Stimulated activated CD4-positive, alpha-beta T cell treated with anti-CD3 and anti-CD28 coated beads, Interleukin-4, amount 100 ng/mL, for 48 hours (primary cell): ENCODE measurements around the gene ADARB2.

Experiments used
- DNase-seq, 2 donors: peaks; one replicate each; pipeline ENCODE4 v3.0.0-alpha.2; 2020; ENCODE audit warnings: low read depth in 2 of 2

The ADARB2 gene

GRCh38 chr10:1596482-1597099 is 140.7 kb downstream of the ADARB2 start:
- DNase-seq = no peak

DNA sequence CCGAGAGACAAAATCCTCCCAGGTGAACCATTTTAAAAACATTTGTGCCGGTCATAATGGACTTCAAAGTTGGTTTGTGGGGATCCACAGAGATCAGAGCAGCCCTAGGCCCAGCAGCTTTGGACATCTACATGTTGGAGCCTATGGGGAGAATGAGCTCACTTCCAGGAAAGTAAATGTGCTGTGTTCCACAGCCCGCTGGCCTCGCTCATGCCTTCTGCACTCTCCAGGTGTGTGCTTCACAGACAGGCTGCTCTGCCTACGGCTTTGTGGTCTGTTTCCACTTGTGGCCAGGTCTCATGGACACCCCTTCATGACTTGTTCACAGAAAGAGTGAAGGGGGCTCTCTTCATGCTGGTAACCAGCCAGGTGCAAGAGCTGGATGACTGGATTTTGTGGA is 141.6 kb downstream of the ADARB2 start:
- no peak for DNase-seq

DNA sequence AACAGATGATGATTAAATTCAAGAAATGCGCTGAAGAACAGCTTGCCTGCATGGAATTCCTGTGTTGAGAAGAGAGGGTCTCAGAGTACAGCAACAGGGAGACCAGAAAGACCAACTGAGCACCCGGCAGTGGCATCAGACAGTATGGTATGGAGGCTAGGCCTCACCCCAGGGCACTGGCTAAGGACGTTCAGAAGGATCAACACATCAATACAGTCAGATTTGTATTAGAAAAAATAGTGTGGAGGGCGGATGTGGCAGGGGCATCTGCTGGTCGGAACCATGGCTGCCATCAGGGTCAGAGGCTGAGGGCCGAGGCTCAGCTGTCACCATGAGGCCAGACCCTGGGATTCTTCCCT is 142.1 kb downstream of the ADARB2 start:
- DNase-seq = no peak

DNA sequence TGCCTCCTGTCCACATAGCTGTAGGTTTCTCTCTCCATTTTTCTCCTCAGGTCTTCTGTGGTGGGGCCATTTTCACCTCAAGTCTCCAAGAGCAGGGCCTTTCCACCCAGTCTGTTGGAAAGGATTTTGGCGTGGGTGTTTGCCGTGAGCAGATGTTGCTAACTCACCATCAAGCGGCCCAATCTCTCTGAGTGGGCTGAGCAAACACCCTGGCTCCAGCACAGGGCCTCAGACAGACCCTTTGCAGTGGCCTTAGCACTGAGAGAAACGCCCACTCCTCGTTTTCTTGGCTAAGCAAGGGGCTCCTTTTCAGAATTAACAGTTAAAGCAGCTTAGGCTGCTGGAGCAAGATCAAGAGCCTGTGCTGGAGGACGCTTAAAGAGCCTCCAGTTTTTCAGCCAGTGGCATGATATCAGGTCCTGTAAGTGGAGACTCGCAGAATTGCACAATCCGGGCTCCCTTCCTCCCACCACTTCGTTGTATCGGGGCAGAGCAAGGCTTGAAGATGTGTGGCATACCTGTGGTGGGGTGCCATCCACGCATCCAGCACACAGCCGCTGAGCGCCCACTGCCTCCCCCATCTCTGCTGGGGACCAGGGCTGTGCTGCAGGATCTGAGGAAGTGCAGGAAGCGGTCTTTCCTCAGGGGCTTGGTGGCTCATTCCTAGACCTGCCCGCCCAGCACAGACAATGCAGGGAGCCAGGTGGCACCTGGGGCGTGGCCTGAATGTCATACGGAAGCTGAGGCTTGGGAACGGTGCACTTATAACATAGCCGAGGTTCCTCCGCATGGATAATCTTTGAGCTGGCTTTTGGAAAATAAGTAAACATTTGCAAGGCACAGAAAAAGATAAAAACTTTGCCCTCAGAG is 142.7 kb downstream of the ADARB2 start:
- no peak for DNase-seq

DNA sequence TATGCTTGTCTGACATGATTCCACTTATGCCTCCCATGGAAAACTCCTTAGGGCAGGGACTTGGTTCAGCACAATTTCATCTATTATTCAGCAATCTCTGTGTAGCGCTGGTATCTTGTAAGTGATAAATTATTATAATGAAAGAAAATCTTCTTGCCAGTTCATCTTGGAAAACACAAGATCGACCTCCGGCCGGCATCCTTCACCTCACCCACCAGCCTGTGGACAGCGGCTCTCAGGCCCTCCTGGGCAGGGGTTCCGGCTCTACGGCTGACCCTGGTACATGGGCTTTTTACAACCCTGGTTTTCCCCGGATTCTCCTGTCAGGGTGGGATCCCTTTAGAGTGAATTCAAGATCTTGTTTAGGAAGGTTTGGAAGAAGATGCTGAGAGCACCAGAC is 145.6 kb downstream of the ADARB2 start:
- DNase-seq = no peak

DNA sequence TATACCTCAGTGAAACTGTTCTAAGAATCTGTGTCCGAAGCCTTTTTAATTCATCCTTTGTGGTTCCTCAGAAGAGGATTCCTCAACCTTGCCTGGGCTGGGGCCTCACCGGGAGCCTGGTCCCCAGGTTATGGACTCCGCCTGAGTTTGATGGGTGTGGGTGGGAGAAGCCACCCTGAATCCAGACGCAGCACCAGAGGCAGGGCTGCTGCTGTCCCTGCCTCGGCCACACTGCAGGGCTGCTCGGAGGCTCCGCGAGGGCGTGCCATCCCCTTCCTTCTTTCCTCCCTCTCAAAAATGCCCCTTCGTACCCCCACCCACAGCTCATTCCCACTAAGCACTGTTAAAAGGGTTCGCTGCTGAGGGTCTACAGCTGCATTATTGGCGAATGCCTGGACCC is 146.3 kb downstream of the ADARB2 start:
- no peak for DNase-seq

- DNase-seq = no peak
Observed at GRCh38 chr10:1589257-1589656, 148.1 kb downstream of the ADARB2 start.

- no peak for DNase-seq
Observed at GRCh38 chr10:1582739-1583138, 154.6 kb downstream of the ADARB2 start.

- no peak for DNase-seq
Observed at GRCh38 chr10:1581189-1581588, 156.1 kb downstream of the ADARB2 start.

DNA sequence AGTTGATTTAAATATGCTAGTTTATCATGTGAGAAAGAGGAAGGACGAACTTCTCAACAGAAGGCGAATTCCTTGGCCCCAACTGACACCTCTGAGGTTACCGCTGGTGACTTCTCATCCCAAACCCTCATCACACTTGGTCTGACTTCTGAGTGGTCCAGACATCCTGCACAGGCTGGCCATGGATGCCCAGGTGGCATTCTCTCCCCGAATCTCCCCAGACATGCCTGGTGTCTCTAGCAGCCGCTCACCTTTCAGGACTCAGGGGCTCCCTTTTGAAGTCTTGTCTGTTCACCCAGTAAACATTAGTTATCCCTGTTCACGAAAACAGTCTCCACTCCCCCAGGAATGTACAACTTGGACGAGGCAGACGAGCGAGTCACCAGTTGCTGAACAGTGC is 157.7 kb downstream of the ADARB2 start:
- no peak for DNase-seq

DNA sequence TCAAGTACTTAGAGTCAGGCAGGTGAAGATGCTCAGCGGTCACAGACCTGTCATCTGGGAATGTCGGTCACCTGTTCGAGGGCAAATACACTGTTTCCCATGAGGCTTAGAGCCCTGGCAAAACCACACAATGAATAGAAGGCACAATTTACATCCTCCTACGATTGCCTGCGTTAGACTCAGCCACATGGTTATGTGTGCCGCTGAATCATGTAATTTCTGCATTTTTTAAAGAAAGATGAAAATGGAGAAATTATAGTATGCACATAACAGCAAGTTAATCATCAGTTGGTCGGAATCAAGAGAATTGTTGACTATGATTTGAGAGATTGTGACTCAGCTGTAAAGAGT is 158.2 kb downstream of the ADARB2 start:
- no peak for DNase-seq

DNA sequence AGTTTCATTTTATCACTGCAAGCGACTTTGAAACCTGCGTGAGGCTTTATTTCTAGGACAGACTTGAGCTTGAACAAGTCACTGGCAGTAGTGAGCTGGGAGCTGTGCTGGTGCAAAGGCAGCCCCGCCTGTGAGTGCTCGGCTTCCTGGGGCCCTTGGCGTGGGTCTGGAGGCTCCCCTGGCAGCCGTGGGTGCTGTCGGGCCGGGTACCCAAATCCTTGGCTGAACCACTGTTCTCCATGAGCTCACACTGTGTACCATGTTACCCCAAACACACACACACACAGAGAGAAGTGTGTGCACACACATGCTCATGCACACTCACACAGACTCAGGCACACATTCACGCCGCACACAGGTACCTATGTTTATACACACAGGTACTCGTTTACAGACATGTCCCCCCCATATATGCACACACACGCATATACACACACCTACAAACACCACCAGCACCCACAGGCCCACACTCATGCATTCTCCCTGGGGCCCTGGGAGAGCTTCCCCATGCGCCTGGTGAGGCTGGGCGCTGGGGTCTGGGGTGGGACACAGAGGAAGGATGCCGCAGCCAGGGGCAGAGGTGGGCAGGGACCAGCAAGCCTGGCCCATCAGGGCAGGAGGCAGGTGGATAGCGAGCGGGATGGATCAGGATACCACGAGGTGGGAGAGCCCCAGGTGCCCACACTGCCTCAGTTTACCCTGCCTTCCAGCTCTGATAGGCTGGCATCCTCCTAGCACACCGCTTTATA is 158.8 kb downstream of the ADARB2 start:
- DNase-seq = no peak

GRCh38 chr10:1577945-1578344 is 159.4 kb downstream of the ADARB2 start:
- no peak for DNase-seq

DNA sequence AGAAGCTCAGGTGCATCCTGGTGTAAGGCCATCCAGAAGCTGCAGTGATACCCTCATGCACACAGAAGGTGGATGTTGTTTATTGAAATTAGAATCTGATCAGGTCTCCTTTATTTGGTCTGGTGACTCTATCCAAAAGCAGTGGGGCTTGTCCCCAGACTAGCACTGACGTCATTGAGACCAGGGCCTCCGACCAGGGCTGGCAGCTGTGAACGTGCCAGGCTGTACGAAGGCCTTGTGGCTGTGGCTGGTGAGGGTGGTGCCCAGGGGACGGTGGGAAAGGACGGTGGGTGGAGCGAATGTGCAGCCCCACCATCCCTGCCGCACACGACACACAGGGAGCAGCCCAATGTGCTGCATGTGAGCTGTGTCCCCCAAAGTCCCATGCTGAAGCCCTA is 160.0 kb downstream of the ADARB2 start:
- DNase-seq = no peak

DNA sequence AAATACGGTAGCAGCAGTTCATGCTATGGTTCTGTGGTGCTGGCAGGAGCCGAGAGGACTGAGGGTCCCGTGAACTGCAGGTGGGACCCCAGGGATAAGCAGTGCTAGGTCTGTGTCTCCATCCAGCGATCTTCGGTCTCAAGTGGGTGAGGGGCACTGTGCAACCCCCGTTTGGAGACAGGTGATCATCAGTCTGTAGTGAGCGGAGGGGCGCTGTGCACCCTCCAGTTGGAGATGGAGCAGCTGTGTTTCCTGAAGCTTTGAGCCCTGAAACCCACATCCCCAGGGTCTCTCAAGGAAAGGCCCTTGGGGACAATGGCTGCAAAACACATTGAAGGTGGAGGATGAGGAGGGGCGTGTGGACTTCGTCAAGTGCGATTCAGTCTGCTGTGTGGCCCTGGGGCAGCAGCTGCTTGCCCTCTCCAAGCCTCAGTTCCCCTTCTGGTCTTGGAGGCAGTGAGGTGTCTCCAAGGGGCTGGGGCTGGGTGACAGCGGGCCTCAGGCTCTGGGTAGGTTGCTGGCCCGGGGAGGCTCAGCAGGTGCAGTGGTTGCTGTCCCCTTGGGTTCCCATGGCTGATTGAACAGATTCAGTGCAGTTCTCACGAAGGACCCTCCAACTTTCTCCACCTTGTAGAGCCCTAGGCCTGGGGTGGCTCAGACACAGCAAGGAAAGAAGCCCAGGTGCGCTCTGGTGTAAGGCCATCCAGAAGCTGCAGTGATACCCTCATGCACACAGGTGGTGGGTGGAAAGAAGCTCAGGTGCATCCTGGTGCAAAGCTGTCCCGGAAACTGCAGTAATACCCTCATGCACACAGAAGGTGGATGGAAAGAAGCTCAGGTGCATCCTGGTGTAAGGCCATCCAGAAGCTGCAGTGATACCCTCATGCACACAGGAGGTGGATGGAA is 160.6 kb downstream of the ADARB2 start:
- no peak for DNase-seq

DNA sequence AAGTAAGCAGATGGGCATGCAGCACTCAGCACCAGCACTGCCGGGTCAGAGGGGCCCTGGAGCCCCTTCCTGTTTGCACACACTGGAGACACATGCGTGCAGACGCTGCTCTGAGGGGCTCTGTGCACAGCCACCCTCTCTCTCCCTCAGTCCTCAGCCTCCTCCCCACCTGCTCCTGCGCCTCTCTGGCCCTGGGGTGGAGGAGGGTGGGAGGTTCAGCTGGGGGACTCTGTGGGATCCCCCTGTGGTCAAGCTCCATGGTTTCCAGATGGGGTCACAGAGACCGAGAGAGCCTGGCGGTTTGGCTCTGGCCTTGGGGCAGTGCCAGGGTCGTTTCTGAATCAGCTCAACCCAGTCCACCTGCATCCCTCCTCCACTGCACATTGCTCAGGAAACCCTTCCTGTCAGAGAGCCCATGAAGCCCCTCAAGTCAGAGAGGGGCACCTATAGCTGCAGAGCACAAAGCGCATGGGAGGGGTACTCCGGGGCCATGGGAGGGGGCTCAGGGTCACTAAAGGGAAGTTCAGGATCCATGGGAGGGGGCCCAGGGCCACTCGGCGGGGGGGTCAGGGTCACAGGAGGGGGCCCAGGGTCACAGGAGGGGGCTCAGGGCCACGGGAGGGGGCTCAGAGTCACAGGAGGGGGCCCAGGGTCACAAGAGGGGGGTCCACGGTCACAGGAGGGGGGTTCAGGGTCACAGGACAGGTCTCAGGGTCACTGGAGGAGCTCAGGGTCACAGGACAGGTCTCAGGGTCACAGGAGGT is 161.7 kb downstream of the ADARB2 start:
- DNase-seq = no peak

DNA sequence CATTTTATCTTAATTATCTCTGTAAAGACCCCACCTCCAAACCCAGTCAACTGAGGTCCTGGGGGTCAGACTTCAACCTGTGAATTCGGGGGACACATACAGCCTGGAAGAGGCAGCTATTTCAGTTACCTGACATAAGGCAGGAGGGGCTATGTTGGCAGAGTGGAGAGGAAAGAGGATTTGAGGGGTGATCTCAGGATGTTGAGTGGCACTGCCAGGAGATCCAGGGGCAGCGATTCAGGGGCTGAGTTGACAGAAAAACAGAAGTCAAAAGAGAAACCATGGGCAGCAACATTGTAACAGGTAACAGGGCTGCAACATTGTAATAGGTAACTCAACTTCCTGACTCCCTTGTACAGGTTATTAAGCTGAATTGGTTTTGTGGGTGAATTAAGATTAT is 162.6 kb downstream of the ADARB2 start:
- no peak for DNase-seq

- no peak for DNase-seq
Observed at GRCh38 chr10:1573981-1574380, 163.3 kb downstream of the ADARB2 start.

DNA sequence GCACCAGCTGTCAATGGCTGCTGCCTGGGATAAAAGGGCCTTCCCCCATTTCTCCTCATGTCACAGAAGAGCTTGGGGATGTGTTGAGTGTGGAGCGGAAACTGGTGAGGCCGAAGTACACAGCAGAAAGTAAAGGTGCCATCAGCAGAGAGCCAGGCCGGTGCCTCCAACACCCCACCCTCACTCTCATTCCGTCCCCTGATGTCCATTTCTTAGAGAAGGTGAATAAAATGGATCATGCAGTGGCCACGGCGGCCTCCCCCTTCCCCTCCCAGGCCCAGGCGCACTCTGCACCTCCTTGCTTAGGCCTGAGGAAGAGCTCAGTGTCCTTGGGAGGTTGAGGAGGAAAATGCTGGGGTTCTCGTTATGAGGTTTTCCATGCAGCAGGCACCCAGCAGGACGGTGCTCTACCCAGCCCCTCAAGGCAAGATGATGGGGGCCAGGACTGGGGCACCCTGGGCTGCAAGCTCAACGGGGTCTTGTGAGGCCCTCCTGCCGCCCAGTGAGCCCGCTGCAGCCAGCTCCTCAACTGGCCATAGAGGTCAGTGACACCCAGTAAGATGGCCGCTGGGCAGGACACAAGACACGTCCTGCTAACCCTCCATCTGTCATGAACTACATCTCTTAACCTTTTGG is 163.9 kb downstream of the ADARB2 start:
- DNase-seq = no peak

DNA sequence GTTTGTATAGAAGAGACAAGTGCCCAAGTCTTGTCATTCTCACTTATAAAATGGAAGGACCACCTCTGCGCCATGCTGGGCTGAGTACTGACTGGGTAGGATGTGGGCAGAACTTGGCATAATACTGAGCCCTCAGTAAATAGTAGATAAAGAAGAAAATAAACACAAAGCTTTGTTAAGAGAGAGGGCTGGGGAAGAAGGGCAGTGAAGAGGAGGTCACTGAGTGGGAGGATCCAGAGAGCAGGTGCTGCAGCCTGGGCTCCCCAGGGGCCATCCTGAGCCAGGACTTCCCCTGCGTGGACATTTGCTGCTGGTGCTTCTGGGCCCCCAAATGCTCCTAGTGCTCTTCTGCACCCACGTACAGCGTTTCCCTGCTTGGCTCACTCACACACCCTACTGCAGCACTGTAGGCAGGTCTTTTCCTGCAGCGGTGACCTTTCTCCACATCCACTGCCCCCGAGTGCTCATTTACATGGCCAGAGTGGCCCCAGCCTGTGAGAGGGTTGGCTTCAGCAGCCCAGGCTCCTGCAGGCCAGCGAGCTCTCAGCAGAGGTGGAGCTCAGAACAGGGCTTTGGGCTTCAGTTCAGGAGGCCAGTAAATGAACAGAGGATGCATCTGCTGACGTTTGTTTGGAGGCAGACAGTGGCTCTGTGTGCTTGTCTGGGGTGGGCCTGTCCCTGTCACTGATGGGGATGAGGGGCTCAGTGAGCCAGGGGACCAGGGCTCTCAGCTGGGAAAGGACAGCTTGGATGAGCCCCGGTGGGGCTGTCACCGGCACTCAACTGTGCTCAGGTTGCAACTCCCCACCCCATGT is 164.6 kb downstream of the ADARB2 start:
- DNase-seq = no peak
